ENCODE results near the gene RAB40A.
"Not testable (repeated sequence)": the region's sequence is repeated elsewhere in the genome, so short reads cannot be mapped to it uniquely, and the experiment has no call there.

RAB40A gene

GRCh38 chrX:103464072-103464773, 55.1 kb downstream of the RAB40A start:
- DNase-seq (ENCODE audit: low read depth in 2 of 2): no peak

DNA sequence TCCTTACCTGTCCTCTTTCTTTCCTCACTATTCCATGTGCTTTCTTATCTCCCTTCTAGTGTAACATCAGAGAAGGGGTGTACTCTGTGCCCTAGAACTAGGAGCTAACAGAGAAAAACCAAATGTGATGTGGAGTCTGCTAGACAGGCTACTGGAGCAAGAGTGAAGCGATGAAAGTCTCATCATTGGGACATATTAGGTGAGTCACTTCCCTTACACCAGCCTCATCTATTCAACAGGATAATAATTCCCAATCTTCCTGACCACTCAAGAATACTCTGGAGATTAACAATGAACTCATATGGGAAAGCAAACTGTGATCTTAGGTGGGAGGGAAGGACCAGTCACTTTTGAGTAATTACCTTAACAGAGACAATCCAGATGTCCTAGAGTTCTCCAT, 58.1 kb downstream of the RAB40A start:
- no peak for DNase-seq (ENCODE audit: low read depth in 2 of 2)

- not testable (repeated sequence) for DNase-seq (ENCODE audit: low read depth in 2 of 2)
These were observed 59.1 kb downstream of the RAB40A start for GRCh38 chrX:103460001-103460755.

DNA sequence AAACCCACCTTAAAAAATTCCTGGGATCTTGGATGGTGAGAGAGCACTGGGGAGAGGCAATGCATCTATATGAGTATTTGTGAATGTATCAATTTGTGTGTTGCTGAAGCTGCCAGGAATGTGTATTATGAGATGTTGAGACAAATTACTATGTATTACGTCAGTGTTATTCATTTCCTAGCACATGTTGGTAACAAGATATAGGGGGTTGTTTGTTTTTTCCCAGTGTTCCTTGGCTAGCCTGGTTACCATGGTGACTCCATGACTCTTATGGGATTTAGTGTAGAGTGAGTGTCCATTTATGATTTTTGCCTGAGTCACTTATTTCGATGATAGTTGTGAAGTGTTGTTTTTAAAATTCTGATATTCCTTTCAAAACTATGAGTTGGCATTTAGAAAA, 65.6 kb downstream of the RAB40A start:
- DNase-seq (ENCODE audit: low read depth in 2 of 2): peak; percentile 79 to 85

All from fibroblast of skin of left quadriceps (primary cell).